Neural cell (in vitro differentiated cells): ENCODE measurements around the gene INPP5A. TPM values are rescaled to one million over a fixed set of nuclear protein-coding genes. Genes with fewer than 3 reads are reported as not detected.
"Not testable (repeated sequence)": the region's sequence is repeated elsewhere in the genome, so short reads cannot be mapped to it uniquely, and the experiment has no call there.

Experiments
- H2AFZ ChIP-seq: fragments of 200-600, 300-800 bp; sonication (generic), shearing (Covaris generic); 2 replicates; pipeline ENCODE4 v1.6.0; 2014; ENCODE audit warnings: low read depth, mild to moderate bottlenecking, antibody characterized with exemption, low read length, moderate library complexity
- H3F3A ChIP-seq: fragments of 200-600 bp; shearing (Covaris generic); 2 replicates; pipeline ENCODE4 v1.6.1; 2016; ENCODE audit warnings: mild to moderate bottlenecking, moderate library complexity, mixed read lengths, antibody characterized with exemption, low read length; ENCODE audit not compliant: insufficient read depth, poor library complexity, severe bottlenecking
- H3K27ac ChIP-seq: fragments of 200-600, 300-800 bp; sonication (generic), shearing (Covaris generic); 2 replicates; pipeline ENCODE4 v1.5.1; 2014; ENCODE audit warnings: mild to moderate bottlenecking, low read length, moderate library complexity
- H3K27me3 ChIP-seq: fragments of 300-800, 200-600 bp; sonication (generic), shearing (Covaris generic); 2 replicates; pipeline ENCODE4 v1.6.0; 2014; ENCODE audit warnings: mild to moderate bottlenecking, low read depth, low read length, moderate library complexity; ENCODE audit not compliant: insufficient read depth
- H3K36me3 ChIP-seq: fragments of 300-800, 200-600 bp; sonication (generic), shearing (Covaris generic); 2 replicates; pipeline ENCODE4 v1.5.1; 2014; ENCODE audit warnings: mild to moderate bottlenecking, antibody characterized with exemption, low read length, moderate library complexity; ENCODE audit not compliant: insufficient read depth
- H3K4me2 ChIP-seq: fragments of 300-800, 200-600 bp; sonication (generic), shearing (Covaris generic); 2 replicates; pipeline ENCODE4 v1.6.0; 2014; ENCODE audit warnings: mild to moderate bottlenecking, low read length
- H3K4me3 ChIP-seq: fragments of 300-800, 200-600 bp; sonication (generic), shearing (Covaris generic); 2 replicates; pipeline ENCODE4 v1.5.1; 2014; ENCODE audit warnings: mild to moderate bottlenecking, low read length, moderate library complexity
- H3K79me2 ChIP-seq: fragments of 200-600 bp; shearing (Covaris generic); replicated peaks from 2 replicates; pipeline ENCODE4 v1.6.0; 2014; ENCODE audit warnings: mild to moderate bottlenecking, low read length, moderate library complexity; ENCODE audit not compliant: insufficient read depth
- H3K9ac ChIP-seq: fragments of 300-800, 200-600 bp; sonication (generic), shearing (Covaris generic); 2 replicates; pipeline ENCODE4 v1.6.1; 2016; ENCODE audit warnings: mild to moderate bottlenecking, low read length, mixed read lengths
- H3K9me2 ChIP-seq: fragments of 200-600 bp; shearing (Covaris generic); 2 replicates; pipeline ENCODE4 v1.6.1; 2016; ENCODE audit warnings: mild to moderate bottlenecking, low read length, mixed read lengths; ENCODE audit not compliant: insufficient read depth
- H3K9me3 ChIP-seq: fragments of 200-600, 300-800 bp; sonication (generic), shearing (Covaris generic); 2 replicates; pipeline ENCODE4 v1.6.1; 2016; ENCODE audit warnings: mild to moderate bottlenecking, mixed run types, low read length, moderate library complexity, mixed read lengths
- H4K20me1 ChIP-seq: fragments of 200-600 bp; shearing (Covaris generic); 2 replicates; pipeline ENCODE4 v1.6.1; 2016; ENCODE audit warnings: mild to moderate bottlenecking, mixed run types; ENCODE audit not compliant: insufficient read depth
- EP300 ChIP-seq: fragments of 450-650 bp; conservative IDR thresholded peaks from 2 replicates; pipeline ENCODE4 v1.6.1; 2014; ENCODE audit warnings: antibody characterized with exemption, mild to moderate bottlenecking, moderate library complexity; ENCODE audit not compliant: poor library complexity, severe bottlenecking
- EZH2 ChIP-seq: fragments of 200-600, 300-800 bp; shearing (Covaris generic), sonication (generic); IDR thresholded peaks from 2 replicates; pipeline ENCODE4 v1.6.1; 2014; ENCODE audit warnings: antibody characterized with exemption, low read length, borderline replicate concordance, mild to moderate bottlenecking; ENCODE audit not compliant: insufficient read depth, poor library complexity, severe bottlenecking
- MXI1 ChIP-seq: fragments of 450-650 bp; conservative IDR thresholded peaks from 2 replicates; pipeline ENCODE4 v1.6.1; 2014; ENCODE audit warnings: antibody characterized with exemption, mild to moderate bottlenecking; ENCODE audit not compliant: poor library complexity, severe bottlenecking
- POLR2AphosphoS5 ChIP-seq: IDR thresholded peaks from 2 replicates; pipeline ENCODE4 v1.6.1; 2012
- RAD21 ChIP-seq: fragments of 450-650 bp; conservative IDR thresholded peaks from 2 replicates; pipeline ENCODE4 v1.6.1; 2014; ENCODE audit warnings: antibody characterized with exemption, mild to moderate bottlenecking, moderate library complexity
- SMC3 ChIP-seq: fragments of 450-650 bp; conservative IDR thresholded peaks from 2 replicates; pipeline ENCODE4 v1.6.1; 2014; ENCODE audit warnings: antibody characterized with exemption, mild to moderate bottlenecking, moderate library complexity; ENCODE audit not compliant: poor library complexity
- TAF1 ChIP-seq: IDR thresholded peaks from 2 replicates; pipeline ENCODE4 v1.6.1; 2012; ENCODE audit warnings: low read depth
- polyA plus RNA-seq: library from polyadenylated mRNA; depleted of rRNA; stranded (reverse); fragments of >200 nt; gene quantifications from 2 replicates; pipeline ENCODE4 v1.2.3, GENCODE V29; 2014
- TF ChIP-seq, protein P1 (sequence below): fragments of 450-650 bp; IDR thresholded peaks from 2 replicates; pipeline ENCODE4 v1.5.1; 2014; ENCODE audit warnings: antibody characterized with exemption, mild to moderate bottlenecking, moderate library complexity; ENCODE audit not compliant: poor library complexity, severe bottlenecking
- TF ChIP-seq, protein P2 (sequence below): IDR thresholded peaks from 2 replicates; pipeline ENCODE4 v1.6.1; 2012; ENCODE audit warnings: borderline replicate concordance

INPP5A gene
- polyA plus RNA-seq, 1 donor from 2014 or later, result 48.8 TPM

DNA sequence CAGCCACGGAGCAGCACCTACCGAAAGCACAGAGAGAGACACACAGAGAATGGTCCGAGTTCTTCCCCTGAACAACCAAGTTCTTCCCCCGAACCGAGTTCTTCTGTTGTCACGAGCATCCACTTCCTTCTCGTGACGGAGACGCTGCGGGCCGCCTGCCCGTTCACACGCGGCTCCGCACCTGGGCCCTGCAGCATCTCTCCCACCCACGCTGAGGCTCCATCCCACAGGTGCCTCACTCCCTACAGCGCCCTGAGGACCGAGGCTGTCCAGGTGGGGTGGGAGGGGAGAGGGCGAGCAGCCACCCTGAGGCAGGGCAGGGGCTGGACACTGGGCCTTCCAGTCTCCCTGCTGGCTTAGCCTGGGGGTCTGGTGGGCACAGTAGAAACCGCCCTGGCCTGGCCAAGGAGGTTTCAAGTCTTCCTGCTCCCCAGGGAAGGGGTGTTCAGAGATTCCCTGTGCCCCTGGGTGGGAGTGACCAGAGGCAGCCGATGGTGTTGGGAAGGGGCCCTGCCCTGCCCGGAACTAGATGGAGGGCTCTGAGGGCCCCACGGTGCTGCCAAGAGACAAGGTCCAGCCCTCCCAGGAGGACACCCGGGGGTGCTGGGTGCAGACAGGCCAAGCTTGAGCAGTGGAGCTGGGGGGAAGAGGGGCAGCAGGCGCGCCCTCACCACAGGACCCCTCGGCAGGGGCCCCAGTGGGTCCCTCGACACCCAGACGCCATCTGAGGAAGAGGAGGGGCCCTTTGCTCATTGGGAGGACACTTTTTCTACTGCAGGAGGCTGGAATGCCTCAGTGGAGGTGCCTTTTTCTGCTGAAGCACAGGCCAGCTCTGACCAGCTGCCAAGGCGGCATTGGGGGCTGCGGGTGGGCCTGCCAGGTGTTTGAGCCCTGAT, 253.6 kb downstream of the INPP5A start:
- Histone ChIP-seq H3K27ac (no peak overlapping the region), H4K20me1 (no peaks in the 10 kb centered on the region), H3K36me3 (no peaks in the 10 kb centered on the region), H3K79me2 (no peaks in the 10 kb centered on the region), H3K9me2 (no peaks in the 10 kb centered on the region), H2AFZ (no peak overlapping the region), H3K4me2 (no peak overlapping the region), H3K9me3 (no peaks in the 10 kb centered on the region), H3K9ac (no peak overlapping the region), H3K4me3 (no peak overlapping the region), H3F3A (no peaks in the 10 kb centered on the region), H3K27me3 (peaks cover 53% of the 10 kb centered on the region)
- TF ChIP-seq, protein P1, sequence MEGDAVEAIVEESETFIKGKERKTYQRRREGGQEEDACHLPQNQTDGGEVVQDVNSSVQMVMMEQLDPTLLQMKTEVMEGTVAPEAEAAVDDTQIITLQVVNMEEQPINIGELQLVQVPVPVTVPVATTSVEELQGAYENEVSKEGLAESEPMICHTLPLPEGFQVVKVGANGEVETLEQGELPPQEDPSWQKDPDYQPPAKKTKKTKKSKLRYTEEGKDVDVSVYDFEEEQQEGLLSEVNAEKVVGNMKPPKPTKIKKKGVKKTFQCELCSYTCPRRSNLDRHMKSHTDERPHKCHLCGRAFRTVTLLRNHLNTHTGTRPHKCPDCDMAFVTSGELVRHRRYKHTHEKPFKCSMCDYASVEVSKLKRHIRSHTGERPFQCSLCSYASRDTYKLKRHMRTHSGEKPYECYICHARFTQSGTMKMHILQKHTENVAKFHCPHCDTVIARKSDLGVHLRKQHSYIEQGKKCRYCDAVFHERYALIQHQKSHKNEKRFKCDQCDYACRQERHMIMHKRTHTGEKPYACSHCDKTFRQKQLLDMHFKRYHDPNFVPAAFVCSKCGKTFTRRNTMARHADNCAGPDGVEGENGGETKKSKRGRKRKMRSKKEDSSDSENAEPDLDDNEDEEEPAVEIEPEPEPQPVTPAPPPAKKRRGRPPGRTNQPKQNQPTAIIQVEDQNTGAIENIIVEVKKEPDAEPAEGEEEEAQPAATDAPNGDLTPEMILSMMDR, result no peak
- TF ChIP-seq MXI1 (no peak), TAF1 (no peak), SMC3 (no peak), EZH2 (no peak), POLR2AphosphoS5 (no peak), RAD21 (no peak), EP300 (no peak)
- TF ChIP-seq, protein P2, sequence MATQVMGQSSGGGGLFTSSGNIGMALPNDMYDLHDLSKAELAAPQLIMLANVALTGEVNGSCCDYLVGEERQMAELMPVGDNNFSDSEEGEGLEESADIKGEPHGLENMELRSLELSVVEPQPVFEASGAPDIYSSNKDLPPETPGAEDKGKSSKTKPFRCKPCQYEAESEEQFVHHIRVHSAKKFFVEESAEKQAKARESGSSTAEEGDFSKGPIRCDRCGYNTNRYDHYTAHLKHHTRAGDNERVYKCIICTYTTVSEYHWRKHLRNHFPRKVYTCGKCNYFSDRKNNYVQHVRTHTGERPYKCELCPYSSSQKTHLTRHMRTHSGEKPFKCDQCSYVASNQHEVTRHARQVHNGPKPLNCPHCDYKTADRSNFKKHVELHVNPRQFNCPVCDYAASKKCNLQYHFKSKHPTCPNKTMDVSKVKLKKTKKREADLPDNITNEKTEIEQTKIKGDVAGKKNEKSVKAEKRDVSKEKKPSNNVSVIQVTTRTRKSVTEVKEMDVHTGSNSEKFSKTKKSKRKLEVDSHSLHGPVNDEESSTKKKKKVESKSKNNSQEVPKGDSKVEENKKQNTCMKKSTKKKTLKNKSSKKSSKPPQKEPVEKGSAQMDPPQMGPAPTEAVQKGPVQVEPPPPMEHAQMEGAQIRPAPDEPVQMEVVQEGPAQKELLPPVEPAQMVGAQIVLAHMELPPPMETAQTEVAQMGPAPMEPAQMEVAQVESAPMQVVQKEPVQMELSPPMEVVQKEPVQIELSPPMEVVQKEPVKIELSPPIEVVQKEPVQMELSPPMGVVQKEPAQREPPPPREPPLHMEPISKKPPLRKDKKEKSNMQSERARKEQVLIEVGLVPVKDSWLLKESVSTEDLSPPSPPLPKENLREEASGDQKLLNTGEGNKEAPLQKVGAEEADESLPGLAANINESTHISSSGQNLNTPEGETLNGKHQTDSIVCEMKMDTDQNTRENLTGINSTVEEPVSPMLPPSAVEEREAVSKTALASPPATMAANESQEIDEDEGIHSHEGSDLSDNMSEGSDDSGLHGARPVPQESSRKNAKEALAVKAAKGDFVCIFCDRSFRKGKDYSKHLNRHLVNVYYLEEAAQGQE, result no peak

DNA sequence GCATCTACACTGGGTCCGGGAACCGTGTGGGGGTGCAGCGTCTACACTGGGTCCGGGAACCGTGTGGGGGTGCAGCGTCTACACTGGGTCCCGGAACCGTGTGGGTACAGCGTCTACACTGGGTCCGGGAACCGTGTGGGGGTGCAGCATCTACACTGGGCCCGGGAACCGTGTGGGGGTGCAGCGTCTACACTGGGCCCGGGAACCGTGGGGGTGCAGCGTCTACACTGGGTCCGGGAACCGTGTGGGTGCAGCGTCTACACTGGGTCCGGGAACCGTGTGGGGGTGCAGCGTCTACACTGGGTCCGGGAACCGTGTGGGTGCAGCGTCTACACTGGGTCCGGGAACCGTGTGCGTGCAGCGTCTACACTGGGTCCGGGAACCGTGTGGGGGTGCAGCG, 254.5 kb downstream of the INPP5A start:
- peaks cover 44% of the 10 kb centered on the region for H3K27me3 ChIP-seq
- not testable (repeated sequence) for H3K79me2 ChIP-seq, H3K9me3 ChIP-seq, H3K36me3 ChIP-seq, H2AFZ ChIP-seq, H4K20me1 ChIP-seq, H3K27ac ChIP-seq, H3K4me2 ChIP-seq, H3K9ac ChIP-seq, H3K4me3 ChIP-seq, H3K9me2 ChIP-seq, H3F3A ChIP-seq
